Fibroblast of lung (primary cell): ENCODE measurements around the gene RGS7. TPM values are rescaled to one million over a fixed set of nuclear protein-coding genes. Genes with fewer than 3 reads are reported as not detected.

Experiments
- DNase-seq, 2 donors: peaks; one replicate each; pipeline versions ENCODE4 v3.0.0 to v3.0.0-alpha.2; 2010; ENCODE audit warnings: low read depth in 2 of 2
- H2AFZ ChIP-seq: 2 replicates; pipeline ENCODE4 v1.5.1; 2012; ENCODE audit warnings: low read length, control low read depth, inconsistent platforms
- H3K27ac ChIP-seq: 2 replicates; pipeline ENCODE4 v1.5.1; 2011; ENCODE audit warnings: low read length, control low read depth; ENCODE audit not compliant: insufficient read depth
- H3K27me3 ChIP-seq: 2 replicates; pipeline ENCODE4 v1.5.1; 2011; ENCODE audit warnings: mild to moderate bottlenecking, low read length; ENCODE audit not compliant: control insufficient read depth, insufficient read depth
- H3K36me3 ChIP-seq: 2 replicates; pipeline ENCODE4 v1.5.1; 2011; ENCODE audit warnings: low read length; ENCODE audit not compliant: control insufficient read depth, insufficient read depth
- H3K4me1 ChIP-seq: 2 replicates; pipeline ENCODE4 v1.5.1; 2011; ENCODE audit warnings: low read length; ENCODE audit not compliant: control insufficient read depth, insufficient read depth; ENCODE audit errors: extremely low read depth
- H3K4me2 ChIP-seq: 2 replicates; pipeline ENCODE4 v1.5.1; 2011; ENCODE audit warnings: low read length, control low read depth; ENCODE audit not compliant: insufficient read depth; ENCODE audit errors: extremely low read depth
- H3K4me3 ChIP-seq, 4 experiments: fragments of 200-600 bp in 1 of 4; sonication (generic) in 1 of 4; replicated peaks in 1 of 4; 2 replicates each; pipeline ENCODE4 v1.5.1; 2011 to 2016; ENCODE audit warnings: low read length in 4 of 4, low read depth in 3 of 4, mild to moderate bottlenecking in 3 of 4, control low read depth in 2 of 4, inconsistent platforms in 1 of 4, mixed read lengths in 1 of 4; ENCODE audit not compliant: insufficient read depth in 1 of 4; ENCODE audit errors: control extremely low read depth in 1 of 4
- H3K79me2 ChIP-seq: 2 replicates; pipeline ENCODE4 v1.5.1; 2012; ENCODE audit warnings: mild to moderate bottlenecking, low read length, inconsistent platforms; ENCODE audit not compliant: control insufficient read depth, insufficient read depth
- H3K9ac ChIP-seq: 2 replicates; pipeline ENCODE4 v1.5.1; 2011; ENCODE audit warnings: mild to moderate bottlenecking, low read length, control low read depth; ENCODE audit not compliant: insufficient read depth
- H3K9me3 ChIP-seq: 2 replicates; pipeline ENCODE4 v1.5.1; 2012; ENCODE audit warnings: low read depth, low read length; ENCODE audit not compliant: control insufficient read depth, insufficient read depth
- H4K20me1 ChIP-seq: 2 replicates; pipeline ENCODE4 v1.5.1; 2011; ENCODE audit warnings: low read length; ENCODE audit not compliant: control insufficient read depth, insufficient read depth; ENCODE audit errors: extremely low read depth
- CTCF ChIP-seq, 2 donors: IDR thresholded peaks in 1 of 2; conservative IDR thresholded peaks in 1 of 2; 1 replicate in 1 of 2; 2 replicates in 1 of 2; pipeline ENCODE4 v1.5.1; 2011 to 2012; ENCODE audit warnings: low read length in 2 of 2, control low read depth in 1 of 2, inconsistent platforms in 1 of 2, low read depth in 1 of 2, mild to moderate bottlenecking in 1 of 2
- EZH2 ChIP-seq: IDR thresholded peaks from 2 replicates; pipeline ENCODE4 v1.5.1; 2012; ENCODE audit warnings: low read length, control low read depth, mild to moderate bottlenecking; ENCODE audit errors: missing control alignments
- polyA plus RNA-seq, 2 donors: library from polyadenylated mRNA; depleted of rRNA in 1 of 2; stranded (reverse) in 1 of 2; unstranded in 1 of 2; fragments of >200 nt; gene quantifications; 2 replicates each; pipeline ENCODE4 v1.2.1, GENCODE V29; 2011 to 2012; ENCODE audit warnings: missing spikeins in 1 of 2
- total RNA-seq: library from RNA; depleted of rRNA; stranded (reverse); fragments of >200 nt; gene quantifications from 2 replicates; pipeline ENCODE4 v1.2.1, GENCODE V29; 2014

Gene RGS7
- total and polyA plus RNA-seq, 2 donors (not counting 1 experiment from before 2014, with no cell fraction given): 3.6 to 4.2 TPM

GRCh38 chr1:241048622-241049021 is 308.4 kb downstream of the RGS7 start:
- TF ChIP-seq CTCF (conservative IDR thresholded peaks at IDR 0.05 in 1 of 2, IDR thresholded peaks at IDR 0.05 in 1 of 2; ENCODE audit: low read depth in 1 of 2, low read length in 2 of 2) (no peak), EZH2 (no peak)
- no peaks in the 10 kb centered on the region for H3K4me1 ChIP-seq
- no peaks in the 10 kb centered on the region for H3K79me2 ChIP-seq

GRCh38 chr1:241045659-241046058 is 311.3 kb downstream of the RGS7 start:
- Histone ChIP-seq H3K36me3 (no peaks in the 10 kb centered on the region), H3K4me3 (no peak overlapping the region), H3K9me3 (no peaks in the 10 kb centered on the region), H3K4me1 (no peaks in the 10 kb centered on the region), H3K27me3 (no peaks in the 10 kb centered on the region), H3K79me2 (no peaks in the 10 kb centered on the region), H3K4me2 (no peak overlapping the region), H3K27ac (no peak overlapping the region), H3K9ac (no peak overlapping the region), H4K20me1 (no peaks in the 10 kb centered on the region), H2AFZ (no peak overlapping the region)
- TF ChIP-seq EZH2: no peak
- DNase-seq: no peak

More at GRCh38 chr1:241048622-241049021, 308.4 kb downstream of the RGS7 start:
- no peak overlapping the region for H3K9ac ChIP-seq
- H4K20me1 ChIP-seq: no peaks in the 10 kb centered on the region
- no peaks in the 10 kb centered on the region for H3K36me3 ChIP-seq
- no peak for DNase-seq
- H3K27me3 ChIP-seq: no peaks in the 10 kb centered on the region
- no peak overlapping the region for H3K4me2 ChIP-seq
- no peak overlapping the region for H3K4me3 ChIP-seq
- H3K27ac ChIP-seq: no peak overlapping the region
- no peaks in the 10 kb centered on the region for H3K9me3 ChIP-seq
- H2AFZ ChIP-seq: no peak overlapping the region

GRCh38 chr1:241034203-241034936 is 322.6 kb downstream of the RGS7 start:
- Histone ChIP-seq H3K9ac (no peak overlapping the region), H3K27me3 (no peaks in the 10 kb centered on the region), H3K9me3 (no peaks in the 10 kb centered on the region), H3K79me2 (no peaks in the 10 kb centered on the region), H2AFZ (no peak overlapping the region), H3K4me1 (no peaks in the 10 kb centered on the region), H3K4me3 (no peak overlapping the region), H4K20me1 (no peaks in the 10 kb centered on the region), H3K27ac (no peak overlapping the region), H3K36me3 (no peaks in the 10 kb centered on the region), H3K4me2 (no peak overlapping the region)
- TF ChIP-seq CTCF (conservative IDR thresholded peaks at IDR 0.05 in 1 of 2, IDR thresholded peaks at IDR 0.05 in 1 of 2; ENCODE audit: low read depth in 1 of 2, low read length in 2 of 2): no peak
- no peak for TF ChIP-seq EZH2
- DNase-seq: no peak
